ENCODE measurements around the gene C6orf47.

The C6orf47 gene

DNA sequence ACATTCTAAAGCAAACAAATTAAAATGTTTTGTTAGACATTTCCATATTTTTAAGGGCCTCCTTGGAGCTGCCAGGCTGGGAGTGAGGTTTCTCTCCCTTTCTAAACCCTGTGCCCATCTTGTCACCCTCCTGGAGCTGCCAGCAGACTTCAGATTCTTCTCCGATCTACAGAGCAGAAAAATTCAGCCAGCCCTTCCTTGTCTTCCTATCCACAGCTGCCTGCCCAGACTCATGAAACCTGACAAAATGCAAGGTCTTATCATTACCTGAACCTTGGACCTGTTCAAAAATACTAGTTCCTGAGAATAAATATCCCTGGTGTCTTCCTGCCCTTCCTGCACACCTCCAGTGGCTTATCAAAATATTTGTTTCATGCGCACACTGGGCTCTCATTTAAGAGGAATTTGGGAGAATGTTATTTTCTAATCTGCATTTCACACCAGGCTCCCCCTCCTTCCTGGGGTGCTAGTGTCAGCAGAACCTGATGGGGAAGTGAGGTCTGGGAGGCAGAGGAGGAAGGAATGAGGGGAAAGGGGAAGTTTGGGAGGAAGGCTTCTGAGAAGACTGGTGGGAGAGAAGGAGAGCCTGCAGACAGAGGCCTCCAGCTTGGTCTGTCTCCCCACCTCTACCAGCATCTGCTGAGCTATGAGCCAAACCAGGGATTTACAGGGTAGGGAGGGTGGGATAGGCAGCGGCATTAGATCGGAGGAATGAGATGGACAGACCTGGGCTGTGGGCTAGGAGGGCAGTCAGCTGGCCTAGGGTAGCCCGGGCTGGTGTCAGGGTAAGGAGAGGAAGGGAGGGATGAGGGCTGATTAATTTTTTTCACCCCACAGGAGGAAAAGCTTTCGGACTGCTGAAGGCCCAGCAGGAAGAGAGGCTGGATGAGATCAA is 45.6 kb downstream of the C6orf47 start, which contains the start of gene AIF1:
Gene AIF1 (plus strand): TSS at position 551 of the 895 bp plus-strand sequence. CDS start 96 bp downstream, at position 647.
- DNase-seq (ENCODE audit: low spot score), result peak; percentile 40

DNA sequence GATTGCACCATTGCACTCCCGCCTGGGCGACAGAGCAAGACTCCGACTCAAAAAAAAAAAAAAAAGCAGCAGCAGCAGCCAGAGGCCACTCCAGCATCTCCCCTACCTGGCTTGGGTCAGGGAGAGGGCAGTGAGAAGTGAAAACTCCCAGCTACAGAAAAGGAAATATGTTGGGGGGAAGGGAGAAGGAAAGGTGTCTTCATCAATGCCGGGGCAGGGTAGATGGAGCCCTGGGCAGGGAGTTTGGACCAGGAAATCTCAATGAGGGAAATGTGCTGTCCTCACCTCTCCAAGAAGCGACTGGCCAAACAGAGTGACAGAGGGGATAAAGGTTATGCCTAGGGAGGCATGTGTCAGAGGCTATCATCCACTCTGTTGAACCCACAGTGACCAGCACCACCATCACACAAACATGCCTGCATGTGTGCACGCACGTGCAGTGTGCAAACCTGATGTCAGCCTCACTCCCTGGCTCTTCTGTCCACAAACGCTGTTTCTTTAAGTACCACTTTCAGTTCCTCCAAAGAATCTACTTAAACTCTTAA is 46.4 kb downstream of the C6orf47 start:
- DNase-seq (ENCODE audit: low spot score), result no peak

DNA sequence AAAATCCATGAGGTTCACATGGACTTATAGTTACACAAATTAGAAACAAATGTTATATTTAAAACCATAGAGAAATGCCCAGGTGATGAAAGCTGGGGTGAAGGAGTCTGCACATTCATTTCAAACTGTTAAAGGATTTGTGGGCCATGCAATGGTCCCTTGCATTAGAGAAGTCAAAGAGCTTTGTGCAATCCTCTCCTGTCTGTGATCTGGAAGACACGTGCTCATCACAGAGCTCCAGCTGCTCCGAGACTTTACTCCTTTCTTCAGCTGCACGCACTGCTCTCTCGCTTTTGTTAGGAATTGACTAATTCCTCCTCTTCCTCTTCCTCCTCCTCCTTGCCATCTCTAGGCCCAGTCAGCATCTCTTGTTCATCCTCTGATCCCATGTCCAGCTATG is 49.6 kb downstream of the C6orf47 start:
- no peak for DNase-seq (ENCODE audit: low spot score)

DNA sequence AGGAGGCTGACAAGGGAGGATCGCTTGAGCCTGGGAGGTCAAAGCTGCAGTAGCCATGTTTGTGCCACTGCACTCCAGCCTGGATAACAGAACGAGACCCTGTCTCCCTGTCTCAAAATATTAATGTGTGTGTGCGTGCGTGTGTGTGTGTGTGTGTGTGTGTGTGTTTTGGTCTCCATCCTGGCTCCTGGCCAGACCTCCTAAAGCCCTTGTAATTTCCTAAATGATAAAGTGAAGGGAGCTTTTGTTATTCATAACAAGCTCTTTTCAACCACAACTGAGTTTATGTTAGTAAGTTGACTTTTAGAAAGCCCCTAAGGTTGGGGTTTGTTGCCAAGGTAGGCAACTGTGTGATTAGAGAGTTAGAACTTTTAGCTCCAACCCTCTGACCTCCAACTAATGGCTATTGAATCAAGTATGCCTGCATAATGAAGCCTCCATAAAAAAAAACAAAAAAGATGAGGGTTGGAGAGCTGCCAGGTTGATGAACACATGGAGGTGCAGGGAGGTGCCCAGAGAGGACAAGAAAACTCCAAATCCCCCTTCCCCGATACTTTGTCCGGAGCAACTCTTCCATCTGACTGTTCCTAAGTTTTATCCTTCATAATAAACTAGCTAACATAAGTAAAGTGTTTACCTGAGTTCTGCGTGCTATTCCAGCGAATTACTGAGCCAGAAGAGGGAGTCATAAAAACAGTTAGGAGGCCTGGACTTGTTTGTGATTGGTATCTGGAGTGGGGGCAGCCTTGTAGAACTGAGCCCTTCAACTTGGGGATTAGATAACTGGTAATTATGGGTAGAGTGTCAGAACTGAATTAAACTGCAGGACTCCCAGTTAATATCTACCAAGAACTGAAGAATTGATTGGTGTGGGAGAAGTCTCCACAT is 50.8 kb downstream of the C6orf47 start:
- DNase-seq (ENCODE audit: low spot score), result no peak
